HG02678 (cell line): ENCODE results near the gene TERB1.

Experiments
- ATAC-seq: cut with Tn5 transposase; IDR thresholded peaks from one replicate; pipeline ENCODE4 v1.9.1; 2021; ENCODE audit warnings: mild to moderate bottlenecking, moderate library complexity; ENCODE audit not compliant: unreplicated experiment

The TERB1 gene

DNA sequence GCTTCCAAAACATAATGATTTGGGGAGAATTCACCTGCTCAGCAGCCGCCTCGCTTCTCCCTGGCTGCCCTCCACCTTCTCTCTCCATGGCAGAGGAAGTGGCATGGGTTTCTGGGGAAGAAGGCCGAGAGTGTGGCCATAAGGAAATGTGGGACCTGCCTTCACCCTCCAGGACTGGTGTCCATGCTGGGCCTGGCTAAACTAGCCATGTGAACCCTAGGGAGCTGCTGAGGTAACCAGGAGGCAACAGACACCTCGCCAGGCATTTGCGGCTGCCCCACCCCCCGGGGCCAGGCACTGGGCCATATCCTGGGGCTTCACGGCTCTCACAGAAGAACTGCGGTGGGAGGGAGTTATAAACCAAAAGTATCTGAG lies 94.9 kb downstream of the TERB1 start:
- ATAC-seq = no peak

- ATAC-seq = no peak
These were observed 95.4 kb downstream of the TERB1 start for GRCh38 chr16:66705790-66706505.
